ENCODE results near the gene ASB13.
"Not testable (repeated sequence)": the region's sequence is repeated elsewhere in the genome, so short reads cannot be mapped to it uniquely, and the experiment has no call there.

ASB13 gene

DNA sequence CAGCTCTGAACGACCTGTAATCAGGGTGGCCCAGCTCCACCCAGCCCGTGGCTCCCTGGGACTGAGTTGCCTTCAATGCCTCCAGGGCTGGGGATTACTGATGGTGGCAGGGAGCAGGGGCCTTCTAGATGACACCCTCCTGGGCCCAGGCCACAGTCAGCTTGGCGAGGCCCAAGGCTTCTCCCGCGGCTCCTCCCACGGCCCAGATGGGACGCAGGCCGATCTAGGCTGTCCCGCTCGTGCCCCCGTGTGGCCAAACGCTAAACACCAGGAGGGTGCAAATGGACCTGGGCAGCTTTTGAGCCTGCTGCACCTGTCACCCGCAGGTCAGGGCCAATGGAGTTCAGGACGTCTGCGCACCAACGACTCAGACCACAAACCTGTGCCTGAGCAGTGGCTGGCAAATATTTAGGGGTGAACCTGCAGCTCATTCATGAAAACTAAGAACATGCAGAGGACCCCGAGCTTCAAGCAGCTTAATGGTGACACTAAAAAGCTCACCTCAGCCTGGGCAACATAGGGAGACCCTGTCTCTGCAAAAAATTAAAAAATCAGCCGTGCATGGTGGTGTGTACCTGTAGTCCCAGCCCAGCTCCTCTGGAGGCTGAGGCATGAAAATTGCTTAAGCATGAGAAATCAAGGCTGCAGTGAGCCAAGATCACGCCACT is 43.2 kb downstream of the ASB13 start:
- peak; percentile 18 for DNase-seq (ENCODE audit: low read depth)

DNA sequence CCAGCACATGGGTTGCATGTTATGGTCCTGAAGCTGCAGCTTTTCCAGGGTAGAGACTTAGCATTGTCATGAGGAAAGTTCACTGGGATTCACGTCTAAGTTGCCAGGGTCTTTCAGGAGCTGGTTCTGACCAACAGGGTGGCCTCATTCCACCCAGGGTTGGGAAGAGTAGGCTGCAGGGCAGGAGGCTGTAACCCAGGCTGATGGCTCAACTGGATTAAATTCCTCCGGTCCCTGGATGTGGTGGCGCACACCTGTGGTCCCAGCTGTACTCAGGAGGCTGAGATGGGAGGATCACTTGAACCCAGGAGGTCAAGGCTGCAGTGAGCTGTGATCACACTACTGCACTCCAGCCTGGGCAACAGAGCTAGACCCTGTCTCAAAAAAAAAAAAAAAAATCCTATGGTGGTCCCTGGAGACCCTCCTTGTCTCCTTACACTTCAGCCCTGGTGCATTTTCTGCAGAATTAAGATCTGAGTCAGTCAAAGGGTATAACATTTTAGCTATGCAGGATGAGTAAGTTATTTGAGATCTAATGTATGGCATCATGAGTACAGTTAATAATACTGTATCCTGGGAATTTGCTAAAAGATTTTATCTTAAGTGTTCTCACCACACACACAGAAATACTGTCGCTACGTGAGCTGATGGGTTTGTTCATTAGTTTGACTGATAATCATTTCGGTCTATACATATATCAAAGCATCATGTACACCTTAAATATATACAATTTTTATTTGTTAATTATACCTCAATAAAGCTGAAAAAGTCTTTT is 44.0 kb downstream of the ASB13 start:
- DNase-seq (ENCODE audit: low read depth): no peak

DNA sequence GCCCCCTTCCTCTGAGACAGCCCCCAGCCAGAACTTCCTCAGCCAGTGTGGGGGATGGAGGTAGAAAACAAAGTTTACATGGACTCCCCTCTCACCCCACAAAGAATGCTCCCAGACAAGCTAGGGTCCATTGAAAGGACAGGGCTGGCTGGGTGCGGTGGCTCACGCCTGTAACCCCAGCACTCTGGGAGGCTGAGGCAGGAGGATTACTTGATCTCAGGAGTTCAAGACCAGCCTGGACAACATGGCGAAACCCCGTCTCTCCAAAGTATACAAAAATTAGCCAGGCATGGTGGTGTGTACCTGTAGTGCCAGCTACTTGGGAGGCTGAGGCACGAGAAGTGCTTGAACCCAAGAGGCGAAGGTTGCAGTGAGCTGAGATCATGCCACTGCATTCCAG is 45.0 kb downstream of the ASB13 start:
- DNase-seq (ENCODE audit: low read depth): not testable (repeated sequence)

DNA sequence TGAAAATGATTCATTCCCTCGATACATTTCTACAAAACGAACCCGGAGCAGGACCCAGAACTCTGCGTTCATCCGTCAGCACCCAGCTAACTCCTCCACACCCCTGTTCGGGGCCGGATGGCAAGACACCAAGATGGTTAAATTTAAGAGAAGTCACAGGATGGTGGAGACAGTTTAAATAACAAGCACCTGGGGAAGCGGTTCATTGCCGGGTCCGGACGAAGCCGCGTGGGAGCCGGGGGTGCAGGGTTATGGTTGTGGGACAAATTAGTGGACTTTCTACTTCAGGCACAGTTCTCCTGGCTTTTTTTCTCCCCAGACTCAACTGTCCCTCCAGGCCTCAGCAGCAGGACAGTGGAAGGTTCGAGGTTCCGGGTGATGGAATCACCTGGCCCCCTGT is 45.4 kb downstream of the ASB13 start:
- DNase-seq (ENCODE audit: low read depth): no peak

DNA sequence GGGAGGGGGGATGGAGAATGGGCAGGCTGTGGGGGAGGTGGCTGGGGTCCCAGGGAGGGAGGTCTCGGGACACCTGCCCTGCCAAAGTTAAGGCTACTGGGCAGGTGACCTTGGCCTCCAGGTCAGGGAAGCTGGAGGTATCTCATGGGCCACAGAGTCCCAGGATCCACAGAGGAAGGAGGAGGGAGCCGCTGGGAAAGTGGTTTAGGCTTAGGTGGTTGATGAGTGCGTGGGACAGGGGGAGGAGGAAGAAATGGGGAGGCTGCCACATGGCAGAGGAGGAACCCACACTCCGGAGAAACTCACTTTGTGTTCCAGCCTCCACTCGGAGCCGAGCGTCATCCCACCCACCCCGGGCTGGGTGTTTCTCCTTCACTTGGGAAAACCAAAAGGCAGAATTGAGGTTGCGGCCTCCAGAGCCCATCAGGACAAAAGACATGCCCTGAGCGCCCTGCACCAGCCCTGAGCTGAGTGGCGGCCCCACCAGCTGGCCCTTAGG is 46.1 kb downstream of the ASB13 start:
- DNase-seq (ENCODE audit: low read depth): no peak

DNA sequence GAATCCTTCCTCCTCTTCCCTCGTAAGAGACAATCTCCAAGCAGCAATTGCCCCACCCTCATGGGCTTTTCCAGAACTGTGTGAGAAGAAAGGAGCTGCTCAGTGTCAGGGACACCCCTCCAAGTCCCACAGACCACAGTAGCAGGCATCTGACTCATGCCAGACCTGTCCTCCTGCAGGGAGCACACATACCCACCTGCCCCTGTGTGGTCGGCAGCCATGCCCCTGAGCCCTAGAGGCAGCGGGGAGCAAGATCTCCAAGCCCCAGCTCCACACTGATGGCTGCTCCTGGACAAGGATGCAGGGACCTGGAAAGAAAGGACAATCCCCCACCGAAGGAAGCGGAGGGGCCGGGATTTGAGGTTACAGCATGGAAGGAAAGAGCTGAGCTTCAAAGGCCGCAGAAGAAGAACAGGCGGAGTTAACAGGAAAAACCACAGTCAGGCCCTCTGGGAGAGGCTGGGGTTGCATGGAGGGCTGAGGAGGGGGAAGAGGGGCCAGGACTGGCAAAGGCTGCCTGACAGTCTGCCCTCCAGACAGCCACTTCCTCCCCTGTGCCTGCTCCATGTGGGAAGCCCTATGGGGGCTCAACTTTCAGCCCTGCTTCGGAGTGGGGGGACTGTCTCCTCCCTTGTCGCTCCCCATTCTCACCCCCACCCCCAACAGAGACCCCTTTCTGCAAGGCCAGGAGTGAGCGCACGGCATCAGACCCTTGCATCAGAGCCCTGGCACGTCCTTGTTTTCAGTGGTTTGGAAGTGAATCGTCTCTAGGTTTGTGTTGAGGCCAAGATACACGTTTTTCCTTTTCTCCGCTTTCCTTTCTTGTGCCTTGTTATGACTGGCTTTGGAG is 46.8 kb downstream of the ASB13 start:
- no peak for DNase-seq (ENCODE audit: low read depth)

DNA sequence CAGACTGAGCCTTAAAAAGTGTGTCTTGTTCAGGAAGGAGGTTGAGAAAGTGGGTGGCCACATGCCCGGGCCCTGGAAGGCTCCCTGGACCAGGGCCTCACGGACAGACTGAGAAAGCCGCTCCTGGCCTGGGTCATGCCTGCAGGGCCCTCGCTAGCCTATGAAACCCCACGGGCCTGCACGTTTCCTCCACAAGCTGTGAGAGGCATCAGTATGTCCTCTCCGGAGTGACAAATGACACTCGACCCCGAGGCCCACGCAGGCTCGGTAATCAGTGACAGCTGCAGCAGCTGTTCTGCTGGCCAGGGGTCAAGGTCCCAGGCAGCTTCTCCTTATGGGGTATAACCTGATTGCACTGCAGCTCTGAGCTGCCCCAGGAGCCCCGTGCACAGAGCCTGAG is 47.6 kb downstream of the ASB13 start:
- no peak for DNase-seq (ENCODE audit: low read depth)

DNA sequence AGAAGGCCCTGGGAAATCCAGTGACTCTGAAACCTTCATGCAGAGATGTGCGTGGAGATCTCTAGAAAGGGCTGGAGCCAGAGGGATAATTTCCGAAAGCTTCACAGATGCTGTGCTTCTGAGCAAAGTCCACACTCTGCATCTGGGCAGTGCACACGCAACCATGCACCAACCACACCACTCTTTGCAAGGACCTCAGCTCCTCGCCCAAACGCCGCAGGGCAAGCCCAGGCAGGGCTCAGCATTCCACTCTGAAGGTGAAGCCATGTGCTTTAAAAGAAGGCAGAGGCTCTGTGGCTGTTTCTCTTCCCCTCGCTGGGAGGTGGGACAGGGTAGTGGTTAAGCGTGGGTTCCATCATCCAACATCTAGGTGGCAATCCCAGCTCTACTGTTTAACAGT is 48.4 kb downstream of the ASB13 start:
- DNase-seq (ENCODE audit: low read depth): no peak

DNA sequence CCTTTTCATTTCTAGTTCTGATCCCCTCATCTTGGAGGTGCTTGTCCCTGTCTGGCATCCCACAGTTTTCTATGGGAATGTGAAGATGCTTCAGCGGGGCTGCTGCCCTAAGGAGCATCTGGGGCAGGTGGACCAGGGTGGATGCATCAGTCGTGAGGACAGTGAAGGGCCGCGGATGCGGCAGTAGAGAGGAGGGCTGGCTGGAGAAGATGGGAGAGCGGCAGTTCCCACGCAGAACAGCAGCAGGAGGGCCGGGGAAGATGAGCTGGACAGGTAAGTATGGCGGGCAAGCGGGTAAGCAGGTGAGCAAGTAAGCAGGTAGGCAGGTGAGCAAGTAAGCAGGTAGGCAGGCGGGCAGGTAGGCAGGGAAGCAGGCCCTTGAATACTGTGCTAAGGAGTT is 48.9 kb downstream of the ASB13 start:
- no peak for DNase-seq (ENCODE audit: low read depth)

DNA sequence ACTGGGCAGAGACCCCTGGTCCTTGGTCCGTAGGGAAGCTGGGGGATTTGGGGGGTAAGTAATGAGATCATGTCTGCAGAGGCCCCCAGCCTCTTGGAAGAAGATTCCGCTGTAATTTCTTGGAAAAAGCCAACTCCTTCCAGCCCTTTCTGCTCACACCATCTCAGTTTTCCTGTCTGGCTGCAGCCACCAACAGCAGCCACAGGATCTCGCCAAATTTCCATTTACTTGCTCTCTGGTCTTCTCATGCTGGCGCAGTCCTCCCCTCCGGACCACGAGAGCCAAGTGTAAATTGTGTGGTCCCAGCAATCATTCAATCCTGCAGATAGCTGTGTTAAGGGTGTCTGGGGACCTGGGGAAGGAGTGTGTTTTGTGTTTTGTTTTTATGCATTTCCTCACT is 49.6 kb downstream of the ASB13 start:
- DNase-seq (ENCODE audit: low read depth): no peak

DNA sequence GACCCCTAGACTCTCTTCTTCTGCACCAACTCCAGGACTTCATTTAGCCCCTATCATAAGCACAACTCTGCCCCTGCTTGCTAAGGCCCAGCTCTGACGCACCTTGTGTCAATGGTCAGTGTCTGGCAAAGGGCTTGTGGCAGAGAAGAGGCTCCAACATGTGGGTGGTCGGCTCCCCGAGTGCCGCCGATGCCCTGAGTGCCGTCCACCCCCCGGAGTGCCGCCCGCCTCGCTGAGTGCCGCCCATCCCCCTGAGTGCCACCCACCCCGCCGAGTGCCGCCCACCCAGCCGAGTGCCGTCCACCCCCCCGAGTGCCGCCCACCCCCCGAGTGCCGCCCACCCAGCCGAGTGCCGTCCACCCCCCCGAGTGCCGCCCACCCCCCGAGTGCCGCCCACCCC is 50.3 kb downstream of the ASB13 start:
- no peak for DNase-seq (ENCODE audit: low read depth)

DNA sequence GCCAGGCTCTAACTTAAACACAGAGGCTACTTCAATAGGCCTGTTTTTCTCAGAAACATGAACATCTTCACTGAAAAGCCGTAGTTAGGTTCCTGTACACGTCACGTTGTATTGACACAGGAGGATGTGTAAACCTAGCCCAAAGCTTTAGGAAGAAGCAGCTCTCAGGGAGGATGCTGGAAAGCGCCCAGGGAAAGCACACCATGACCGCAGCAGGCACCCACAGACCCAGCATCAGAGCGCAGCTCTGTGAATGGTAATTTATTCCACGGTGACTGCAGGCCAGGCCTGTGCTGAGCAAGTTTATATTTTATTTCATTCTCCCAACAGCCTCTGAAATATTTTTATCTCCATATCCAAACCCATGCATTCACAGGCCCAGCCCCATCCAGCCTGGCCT is 51.1 kb downstream of the ASB13 start:
- no peak for DNase-seq (ENCODE audit: low read depth)

DNA sequence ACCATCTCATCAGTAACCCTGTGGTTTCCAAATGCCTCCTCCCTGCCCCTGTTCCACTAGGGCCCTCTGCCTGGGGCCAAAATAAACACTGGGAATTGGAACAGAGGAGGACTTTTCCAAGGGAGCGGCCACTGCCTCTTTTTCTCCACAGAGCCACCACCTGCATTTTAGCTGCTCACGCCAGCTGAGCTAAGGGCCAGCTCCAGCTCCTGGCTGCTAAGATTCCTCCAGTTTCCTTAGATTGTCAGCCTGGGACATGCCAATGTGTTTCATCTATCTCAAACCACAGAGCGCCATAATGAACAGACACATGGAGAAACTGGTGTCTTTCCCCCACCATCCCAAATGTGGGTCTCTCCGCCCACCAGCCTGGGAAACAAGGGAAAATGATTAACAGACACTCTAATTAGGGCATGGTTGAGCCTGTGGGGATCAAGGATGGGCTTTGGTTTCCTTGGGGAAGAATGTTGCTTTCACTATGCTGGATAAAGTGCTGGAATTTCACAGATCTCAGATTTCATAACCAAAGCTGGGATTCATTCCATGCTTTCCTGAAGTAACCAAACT is 52.2 kb downstream of the ASB13 start:
- no peak for DNase-seq (ENCODE audit: low read depth)

DNA sequence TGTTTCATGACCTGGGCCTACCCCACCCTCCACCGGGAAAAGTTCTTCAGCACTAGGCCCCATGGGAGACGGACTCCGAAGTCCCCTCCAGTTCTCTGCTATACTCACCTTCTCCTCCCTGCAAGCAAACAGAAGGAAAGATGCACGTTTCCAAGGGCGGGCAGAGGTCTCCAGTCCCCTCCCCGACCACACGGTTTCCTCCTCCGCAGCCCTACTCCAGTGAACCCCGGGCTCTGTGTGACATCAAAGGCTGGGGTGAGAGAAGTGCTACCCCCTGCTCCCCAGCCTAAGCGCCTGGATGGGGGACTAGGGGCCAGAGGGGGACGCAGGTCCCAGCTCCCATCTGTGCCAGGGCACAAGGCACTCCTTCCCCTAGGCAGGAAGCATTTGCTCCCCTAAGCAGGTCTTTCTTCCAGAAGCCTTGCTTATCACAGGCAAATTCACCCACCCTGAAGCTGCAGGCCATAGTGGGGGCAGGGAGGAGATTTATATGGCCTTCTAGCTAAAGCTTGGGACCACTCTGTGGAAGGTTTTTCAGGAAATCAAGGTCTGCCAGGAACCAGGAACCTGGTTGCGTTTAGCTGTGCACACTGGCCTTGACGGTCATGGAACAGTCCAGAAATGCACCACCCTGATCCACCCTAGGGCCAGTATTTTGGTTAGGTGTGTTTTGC is 52.8 kb downstream of the ASB13 start:
- DNase-seq (ENCODE audit: low read depth): no peak

DNA sequence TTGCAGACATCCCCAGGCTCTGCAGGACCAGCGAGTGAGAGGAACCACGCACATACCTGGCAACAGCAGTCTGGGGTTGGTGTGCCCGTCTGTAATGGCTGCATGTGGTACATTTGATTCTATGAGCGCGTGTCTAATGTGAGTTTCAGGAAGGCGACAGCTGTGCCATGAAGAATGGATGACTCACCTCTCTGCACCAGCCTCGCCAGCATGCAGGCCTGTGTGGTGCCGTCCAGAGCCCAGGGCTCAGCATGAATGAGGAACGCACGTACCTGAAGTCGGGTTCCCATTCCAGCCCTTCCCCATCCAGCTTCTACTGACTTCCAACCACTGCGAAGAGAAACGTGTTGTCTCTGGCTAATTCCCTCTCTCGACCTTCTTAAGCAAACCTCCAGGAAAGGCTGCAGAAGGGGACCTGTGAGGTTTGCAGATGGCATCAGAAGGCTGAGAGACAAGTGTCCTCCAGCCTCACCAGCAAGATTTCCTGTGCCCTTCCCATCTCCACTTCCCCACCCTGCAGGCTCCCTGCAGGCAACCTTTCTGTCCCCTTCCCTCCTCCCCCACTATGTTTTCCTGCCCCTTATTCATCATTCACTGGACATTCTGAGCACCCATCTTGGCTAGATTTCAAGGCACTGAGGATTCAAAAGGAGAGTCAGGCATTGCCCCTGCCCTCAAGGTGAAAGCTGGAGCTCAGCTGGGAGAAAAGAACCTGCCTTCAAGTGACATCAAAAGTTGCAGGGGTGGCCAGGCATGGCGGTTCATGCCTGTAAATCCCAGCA is 54.3 kb downstream of the ASB13 start:
- no peak for DNase-seq (ENCODE audit: low read depth)

DNA sequence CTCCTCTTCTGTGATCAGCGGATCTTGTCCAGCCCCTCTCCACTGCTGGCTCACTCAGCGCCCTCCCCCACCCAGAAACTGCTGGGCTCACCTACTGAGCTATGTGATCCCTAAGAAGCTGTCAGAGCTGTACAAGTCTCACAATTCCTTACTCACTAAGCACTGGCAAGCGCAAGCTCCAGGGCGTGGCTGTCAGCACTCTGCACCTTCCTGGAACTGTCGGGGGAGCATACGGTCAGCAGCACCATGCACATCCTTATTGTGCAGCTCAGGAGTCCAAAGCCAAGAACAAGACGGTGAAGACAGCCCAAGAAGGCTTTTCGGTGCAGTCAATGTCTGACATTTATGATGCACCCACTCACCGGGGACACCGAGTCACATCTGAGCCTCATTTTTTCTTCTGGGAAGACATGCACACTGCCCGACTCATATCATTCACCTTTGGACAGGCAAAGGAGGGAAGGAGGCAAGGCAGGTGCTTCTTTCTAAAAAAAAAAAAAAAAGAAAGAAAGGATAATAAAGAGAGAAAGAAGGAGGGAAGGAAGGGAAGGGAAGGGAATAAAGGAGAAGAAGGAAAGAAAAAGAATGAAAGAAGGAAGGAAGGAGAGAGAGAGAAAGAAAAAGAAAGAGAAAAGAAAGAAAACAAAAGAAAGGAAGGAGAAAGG is 56.3 kb downstream of the ASB13 start:
- DNase-seq (ENCODE audit: low read depth): no peak

DNA sequence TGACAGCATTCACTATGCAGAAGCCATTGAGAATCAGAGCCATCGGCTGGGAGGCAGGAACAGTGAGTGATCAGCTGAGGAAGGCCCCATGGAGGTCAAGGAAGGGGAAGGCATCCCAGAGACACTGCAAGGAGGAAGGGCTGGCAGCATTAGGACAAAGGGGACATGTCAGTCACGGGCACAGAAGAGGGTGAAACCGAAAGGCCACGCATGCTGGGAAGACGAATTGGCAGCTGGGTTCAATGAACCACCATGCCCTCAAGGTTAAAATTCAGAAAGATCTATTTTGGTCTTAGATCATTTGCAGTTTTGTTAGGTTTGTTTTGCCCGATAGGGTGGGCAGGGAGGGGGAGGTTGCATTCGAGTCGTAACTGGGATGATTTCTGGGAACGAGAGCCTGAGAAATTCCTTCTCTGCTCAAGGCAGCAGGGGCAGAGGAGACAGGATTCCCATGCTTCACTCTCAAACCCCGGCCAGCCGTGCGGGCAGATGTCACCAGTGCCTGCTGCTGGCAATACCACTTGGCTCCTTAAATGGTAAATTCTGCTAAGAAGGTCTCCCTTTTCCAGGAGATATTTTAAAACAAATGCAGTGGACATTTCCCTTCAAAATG is 57.7 kb downstream of the ASB13 start:
- DNase-seq (ENCODE audit: low read depth): no peak

DNA sequence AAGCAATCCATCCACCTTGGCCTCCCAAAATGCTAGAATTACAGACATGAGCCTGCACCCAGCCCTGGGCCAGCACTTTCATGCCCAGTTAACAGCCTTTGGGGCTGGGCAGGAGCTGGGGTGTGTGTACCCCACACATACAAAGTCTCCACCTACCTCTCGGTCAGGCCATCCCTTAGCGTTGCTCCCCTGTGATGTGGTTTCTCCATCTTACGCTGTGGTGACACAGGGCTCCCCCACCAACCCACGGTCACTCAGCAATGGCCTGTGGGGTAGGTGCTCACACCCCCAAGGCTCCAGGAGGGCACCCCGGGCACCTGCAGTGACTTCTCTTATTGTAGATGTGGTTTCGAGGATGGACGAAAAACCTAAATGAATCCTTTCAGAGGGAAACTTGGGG is 58.8 kb downstream of the ASB13 start:
- no peak for DNase-seq (ENCODE audit: low read depth)

DNA sequence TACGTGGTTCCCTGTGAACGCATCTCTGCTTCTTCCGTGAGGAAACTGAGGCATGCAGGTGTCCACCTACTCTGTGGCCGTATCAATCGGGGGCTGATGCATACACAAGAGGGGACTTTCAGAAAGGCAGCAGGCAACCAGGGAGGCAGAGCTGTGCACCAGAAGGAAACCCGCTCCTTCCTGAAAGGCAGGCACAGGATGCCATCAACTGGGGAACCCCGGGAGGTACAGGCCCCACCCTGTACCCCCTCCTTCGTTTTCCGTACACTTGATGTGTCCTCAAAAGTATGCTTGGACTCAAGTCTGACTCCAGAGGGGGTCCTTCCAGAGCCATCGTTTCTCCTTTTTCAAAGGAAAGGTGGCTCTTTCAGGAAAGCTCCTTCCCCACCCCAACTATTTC is 59.5 kb downstream of the ASB13 start:
- no peak for DNase-seq (ENCODE audit: low read depth)

DNA sequence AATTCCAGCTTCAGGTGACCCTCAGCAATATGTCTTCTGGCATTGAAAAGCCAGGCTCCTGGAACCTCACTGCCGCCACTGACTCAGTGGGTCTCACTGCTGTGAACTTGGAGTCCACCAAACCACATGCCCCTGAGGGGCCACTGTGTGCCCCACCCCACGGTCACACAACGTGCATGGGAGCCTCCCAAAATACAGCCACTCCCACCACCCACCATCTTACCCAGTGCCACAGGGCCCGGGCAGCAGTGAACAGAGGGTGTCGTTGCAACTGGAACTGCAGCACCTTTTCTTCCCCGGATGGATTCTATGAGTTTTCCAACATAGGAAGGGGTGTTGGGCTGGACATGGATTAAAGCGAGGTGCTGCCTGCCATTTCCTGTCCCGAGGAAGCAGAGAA is 60.1 kb downstream of the ASB13 start:
- no peak for DNase-seq (ENCODE audit: low read depth)
